Measurements from ENCODE around the gene ITGA1. TPM values are rescaled to one million over a fixed set of nuclear protein-coding genes. Genes with fewer than 3 reads are reported as not detected.

ITGA1 gene
- total RNA-seq, 4 donors from 2014 or later: 5.7 to 20.4 (median 12.4) TPM

GRCh38 chr5:52837591-52838001, 49.9 kb downstream of the ITGA1 start:
- no peak for ATAC-seq
- H3K36me3 ChIP-seq: no peaks in the 10 kb centered on the region
- no peak for DNase-seq
- H3K4me1 ChIP-seq: peaks cover 0 to 14% of the 10 kb centered on the region in 2 donors
- H3K27ac ChIP-seq: peak overlapping the region; percentile 41 to 58 (median 50)
- no peak overlapping the region for H3K4me3 ChIP-seq
- H3K27me3 ChIP-seq: no peaks in the 10 kb centered on the region
- no peaks in the 10 kb centered on the region for H3K9me3 ChIP-seq
- TF ChIP-seq CTCF (IDR thresholded peaks at IDR 0.05 in 4 of 5, conservative IDR thresholded peaks at IDR 0.05 in 1 of 5) (no peak), POLR2A (IDR thresholded peaks at IDR 0.05) (no peak)
- in situ Hi-C loops (cut with MboI; ENCODE audit: low sequenced_read_pairs in 4 of 4): no loop called here
- intact Hi-C loops (cut with DNase I; ENCODE audit: low total_unique reads): no loop called here

GRCh38 chr5:52838326-52839015, 50.8 kb downstream of the ITGA1 start:
- ATAC-seq: no peak

GRCh38 chr5:52839285-52839684, 51.6 kb downstream of the ITGA1 start:
- Histone ChIP-seq H3K36me3 (no peaks in the 10 kb centered on the region), H3K4me3 (no peak overlapping the region), H3K4me1 (peaks cover 0 to 18% of the 10 kb centered on the region in 2 donors), H3K27ac (peak overlapping the region in 2 of 4 donors; percentile 41 to 60), H3K9me3 (no peaks in the 10 kb centered on the region), H3K27me3 (no peaks in the 10 kb centered on the region)
- TF ChIP-seq POLR2A (IDR thresholded peaks at IDR 0.05) (no peak), CTCF (IDR thresholded peaks at IDR 0.05 in 4 of 5, conservative IDR thresholded peaks at IDR 0.05 in 1 of 5) (no peak)
- in situ Hi-C loops (cut with MboI; ENCODE audit: low sequenced_read_pairs in 4 of 4) (no loop called here), intact Hi-C loops (cut with DNase I; ENCODE audit: low total_unique reads) (no loop called here)
- no peak for ATAC-seq
- no peak for DNase-seq

More at GRCh38 chr5:52838326-52839015, 50.8 kb downstream of the ITGA1 start:
- H3K36me3 ChIP-seq: no peaks in the 10 kb centered on the region
- no peak for TF ChIP-seq CTCF (IDR thresholded peaks at IDR 0.05 in 4 of 5, conservative IDR thresholded peaks at IDR 0.05 in 1 of 5)
- no peak for TF ChIP-seq POLR2A (IDR thresholded peaks at IDR 0.05)
- peaks cover 0 to 14% of the 10 kb centered on the region in 2 donors for H3K4me1 ChIP-seq
- no peaks in the 10 kb centered on the region for H3K9me3 ChIP-seq
- no peaks in the 10 kb centered on the region for H3K27me3 ChIP-seq
- in situ Hi-C loops (cut with MboI; ENCODE audit: low sequenced_read_pairs in 4 of 4) (no loop called here), intact Hi-C loops (cut with DNase I; ENCODE audit: low total_unique reads) (no loop called here)
- DNase-seq: no peak
- no peak overlapping the region for H3K4me3 ChIP-seq
- peak overlapping the region in 3 of 4 donors; percentile 41 to 58 (median 58) for H3K27ac ChIP-seq

GRCh38 chr5:52840277-52841050, 52.7 kb downstream of the ITGA1 start:
- in situ Hi-C loops (cut with MboI; ENCODE audit: low sequenced_read_pairs in 4 of 4): no loop called here
- Histone ChIP-seq H3K4me3 (no peak overlapping the region), H3K27me3 (no peaks in the 10 kb centered on the region), H3K36me3 (no peaks in the 10 kb centered on the region), H3K9me3 (no peaks in the 10 kb centered on the region), H3K4me1 (peaks cover 0 to 19% of the 10 kb centered on the region in 2 donors), H3K27ac (peak overlapping the region; percentile 41 to 60 (median 54))
- DNase-seq (no peak), ATAC-seq (peak in 1 of 2 donors; percentile 44)
- intact Hi-C loops (cut with DNase I; ENCODE audit: low total_unique reads): no loop called here
- TF ChIP-seq CTCF (IDR thresholded peaks at IDR 0.05 in 4 of 5, conservative IDR thresholded peaks at IDR 0.05 in 1 of 5) (no peak), POLR2A (IDR thresholded peaks at IDR 0.05) (no peak)
